ENCODE data around the gene TMEM201. TPM values are rescaled to one million over a fixed set of nuclear protein-coding genes. Genes with fewer than 3 reads are reported as not detected.

Gene TMEM201
- total and polyA plus RNA-seq, 2 of the 13 experiments (the other 11 are each of a cell fraction or from before 2014, with no cell fraction given), result 1.5 to 8.2 TPM

DNA sequence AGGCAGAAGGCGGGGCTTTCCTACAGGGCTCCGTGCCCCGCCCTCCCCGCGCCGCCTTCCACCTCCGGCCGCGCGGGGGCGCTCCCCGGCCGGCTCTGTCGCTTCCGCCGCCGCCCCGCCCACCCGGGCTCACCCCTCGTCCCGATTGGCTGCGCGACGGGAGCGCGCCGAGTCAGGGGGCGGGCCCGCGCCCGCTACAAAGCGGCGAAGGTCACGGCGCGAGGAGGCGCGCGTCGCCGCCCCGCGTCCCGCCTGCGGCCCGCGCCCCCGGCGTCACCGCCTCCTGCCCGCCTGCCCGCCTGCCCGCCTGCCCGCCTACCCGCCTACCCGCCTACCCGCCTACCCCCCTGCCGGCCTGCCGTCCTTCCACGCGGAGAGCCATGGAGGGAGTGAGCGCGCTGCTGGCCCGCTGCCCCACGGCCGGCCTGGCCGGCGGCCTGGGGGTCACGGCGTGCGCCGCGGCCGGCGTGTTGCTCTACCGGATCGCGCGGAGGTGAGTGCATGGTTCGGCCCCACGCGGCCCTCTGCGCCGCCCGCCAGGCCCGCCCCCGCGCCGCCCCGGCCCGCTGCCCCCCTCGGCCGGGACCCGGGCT lies at the start of gene TMEM201 (continued):
- TF ChIP-seq ZNF142 (CRISPR knock-in tag; IDR thresholded peaks at IDR 0.05) (no peak), STAG1 (CRISPR knock-in tag; IDR thresholded peaks at IDR 0.05) (peak; percentile 16; the same call in 1 of the 2 replicates), POLR2G (IDR thresholded peaks at IDR 0.05; ENCODE audit: low read depth, low read length) (0 out of 2 replicates have a peak, but pooled peaks have one; percentile 17), NR2C2 (CRISPR knock-in tag; IDR thresholded peaks at IDR 0.05; ENCODE audit: borderline replicate concordance) (peak; percentile 28; the same call in 1 of the 2 replicates), CC2D1A (CRISPR knock-in tag; IDR thresholded peaks at IDR 0.05) (no peak), ZBTB10 (CRISPR knock-in tag; IDR thresholded peaks at IDR 0.05; ENCODE audit: borderline replicate concordance) (no peak), YY1 (IDR thresholded peaks at IDR 0.05; ENCODE audit: insufficient read depth, insufficient replicate concordance, low read depth, low read length) (peak; percentile 51), ZFX (CRISPR knock-in tag; IDR thresholded peaks at IDR 0.05; ENCODE audit: low read depth) (peak; percentile 78; the same call in 1 of the 2 replicates), ZNF33A (CRISPR knock-in tag; IDR thresholded peaks at IDR 0.05; ENCODE audit: borderline replicate concordance) (no peak), SAP130 (CRISPR knock-in tag; IDR thresholded peaks at IDR 0.05; ENCODE audit: low read depth) (peak; percentile 66), PTBP1 (IDR thresholded peaks at IDR 0.05; ENCODE audit: low read depth, low read length, poor library complexity, severe bottlenecking) (no peak), SP2 (CRISPR knock-in tag; IDR thresholded peaks at IDR 0.05) (peak; percentile 62), ZMYM4 (CRISPR knock-in tag; IDR thresholded peaks at IDR 0.05) (peak; percentile 21; the same call in 1 of the 2 replicates), RBFOX2 (IDR thresholded peaks at IDR 0.05; ENCODE audit: low read depth, low read length) (peak; percentile 46; the same call in 1 of the 2 replicates), ZSCAN21 (CRISPR knock-in tag; IDR thresholded peaks at IDR 0.05; ENCODE audit: borderline replicate concordance) (peak; percentile 54; the same call in 1 of the 2 replicates)
- TF ChIP-seq, protein P1, sequence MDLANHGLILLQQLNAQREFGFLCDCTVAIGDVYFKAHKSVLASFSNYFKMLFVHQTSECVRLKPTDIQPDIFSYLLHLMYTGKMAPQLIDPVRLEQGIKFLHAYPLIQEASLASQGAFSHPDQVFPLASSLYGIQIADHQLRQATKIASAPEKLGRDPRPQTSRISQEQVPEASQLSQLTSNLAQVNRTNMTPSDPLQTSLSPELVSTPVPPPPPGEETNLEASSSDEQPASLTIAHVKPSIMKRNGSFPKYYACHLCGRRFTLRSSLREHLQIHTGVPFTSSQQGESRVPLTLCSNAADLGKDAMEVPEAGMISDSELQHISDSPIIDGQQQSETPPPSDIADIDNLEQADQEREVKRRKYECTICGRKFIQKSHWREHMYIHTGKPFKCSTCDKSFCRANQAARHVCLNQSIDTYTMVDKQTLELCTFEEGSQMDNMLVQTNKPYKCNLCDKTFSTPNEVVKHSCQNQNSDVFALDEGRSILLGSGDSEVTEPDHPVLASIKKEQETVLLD (CRISPR knock-in tag; IDR thresholded peaks at IDR 0.05; ENCODE audit: low read depth), result peak; percentile 36; the same call in 1 of the 2 replicates
